AG04450 (cell line): ENCODE measurements around the gene FAU. TPM values are rescaled to one million over a fixed set of nuclear protein-coding genes. Genes with fewer than 3 reads are reported as not detected.

Experiments
- CTCF ChIA-PET: fragments of 300-600, 350-600 bp; formaldehyde crosslinking; extraction: SDS; loops from one replicate; lab custom pipeline; 2022; ENCODE audit warnings: antibody characterized with exemption, inconsistent platforms; lab: Charles Lee
- POLR2A ChIA-PET: fragments of 350-600 bp; formaldehyde crosslinking; extraction: SDS; loops from one replicate; lab custom pipeline; 2021; ENCODE audit warnings: antibody characterized with exemption, inconsistent platforms; lab: Yijun Ruan, JAX
- DNase-seq: peaks from one replicate; pipeline ENCODE4 v3.0.0-alpha.2; 2011; ENCODE audit warnings: low read depth, low spot score
- H3K27ac ChIP-seq: one replicate; pipeline ENCODE4 v1.5.1; 2012; ENCODE audit warnings: low read depth, low read length, control low read depth
- H3K27me3 ChIP-seq: one replicate; pipeline ENCODE4 v1.6.0; 2012; ENCODE audit warnings: low read length; ENCODE audit not compliant: control insufficient read depth, insufficient read depth
- H3K4me3 ChIP-seq: 2 replicates; pipeline ENCODE4 v1.5.1; 2011; ENCODE audit warnings: mild to moderate bottlenecking, low read depth, low read length, control low read depth
- H3K9me3 ChIP-seq: 2 replicates; pipeline ENCODE4 v1.5.1; 2012; ENCODE audit warnings: low read length; ENCODE audit not compliant: control insufficient read depth, insufficient read depth
- CTCF ChIP-seq: IDR thresholded peaks from 2 replicates; pipeline ENCODE4 v1.5.1; 2011; ENCODE audit warnings: low read depth, low read length, control low read depth, inconsistent platforms
- polyA plus RNA-seq: library from polyadenylated mRNA; depleted of rRNA; stranded (reverse); fragments of >200 nt; gene quantifications from 2 replicates; pipeline ENCODE4 v1.2.3, GENCODE V29; 2011

Gene FAU
- polyA plus RNA-seq, 1 experiment = 426 TPM

GRCh38 chr11:65127473-65128181 is 5.7 kb upstream of the FAU start:
- TF ChIP-seq CTCF = no peak
- Histone ChIP-seq H3K9me3 (no peaks in the 10 kb centered on the region; the same call in 1 of the 2 replicates), H3K27ac (peak overlapping the region; percentile 21), H3K4me3 (no peak overlapping the region), H3K27me3 (no peaks in the 10 kb centered on the region)
- ChIA-PET CTCF (no interaction called here), POLR2A (no interaction called here)
- DNase-seq = no peak

GRCh38 chr11:65126624-65127274 is 4.8 kb upstream of the FAU start:
- Histone ChIP-seq H3K27me3 (no peaks in the 10 kb centered on the region), H3K9me3 (no peaks in the 10 kb centered on the region; the same call in 1 of the 2 replicates), H3K4me3 (no peak overlapping the region), H3K27ac (no peak overlapping the region)
- no peak for DNase-seq
- POLR2A ChIA-PET = interaction anchor here (1.1 kb wide), 1 partner anchor 8 kb away, joined by 3 read pairs; no protein-coding TSS in a partner anchor
- CTCF ChIA-PET = no interaction called here
- TF ChIP-seq CTCF = no peak

GRCh38 chr11:65125197-65126056 is 3.5 kb upstream of the FAU start:
- CTCF ChIA-PET = no interaction called here
- H3K27ac ChIP-seq = no peak overlapping the region
- DNase-seq = no peak
- no peaks in the 10 kb centered on the region for H3K27me3 ChIP-seq
- no peak for TF ChIP-seq CTCF
- no peaks in the 10 kb centered on the region; the same call in 1 of the 2 replicates for H3K9me3 ChIP-seq
- H3K4me3 ChIP-seq = no peak overlapping the region
- POLR2A ChIA-PET = interaction anchor here (1.1 kb wide), 1 partner anchor 10 kb away, joined by 3 read pairs; no protein-coding TSS in a partner anchor

- Histone ChIP-seq H3K9me3 (no peaks in the 10 kb centered on the region; the same call in 1 of the 2 replicates), H3K27me3 (no peaks in the 10 kb centered on the region), H3K27ac (no peak overlapping the region), H3K4me3 (no peak overlapping the region)
- ChIA-PET POLR2A (no interaction called here), CTCF (no interaction called here)
- no peak for DNase-seq
- no peak for TF ChIP-seq CTCF
Observed at GRCh38 chr11:65124480-65125196, 2.7 kb upstream of the FAU start.
